ENCODE data around the gene DAW1.

Gene DAW1

GRCh38 chr2:227860221-227860641 lies 11.2 kb upstream of the DAW1 start:
- H3K4me3 ChIP-seq (ENCODE audit: control insufficient read depth, low read depth, low read length): no peak overlapping the region
- DNase-seq (ENCODE audit: low read depth): no peak
- TF ChIP-seq CTCF (conservative IDR thresholded peaks at IDR 0.05; ENCODE audit: control insufficient read depth, insufficient read depth, low read depth, low read length): no peak

DNA sequence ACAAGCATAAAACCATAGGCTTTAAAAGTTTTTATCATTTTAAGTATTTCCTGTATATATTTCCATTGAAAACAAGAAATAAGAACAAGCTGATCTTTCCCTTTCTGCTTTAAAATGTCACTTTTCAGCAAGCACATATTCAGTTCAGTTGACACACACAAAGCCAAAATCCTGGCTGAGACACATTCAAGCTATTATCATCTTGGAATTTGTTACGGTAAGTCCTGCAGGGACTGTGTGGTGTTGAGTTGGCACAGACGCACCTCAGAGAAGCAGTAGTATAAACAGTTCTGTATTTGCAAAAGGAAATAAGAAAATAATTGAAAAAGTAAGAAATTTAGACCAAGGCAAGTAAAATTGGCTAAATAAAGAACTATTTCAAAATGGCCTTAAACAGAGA lies 10.4 kb upstream of the DAW1 start:
- no peak overlapping the region for H3K4me3 ChIP-seq (ENCODE audit: control insufficient read depth, low read depth, low read length)
- TF ChIP-seq CTCF (conservative IDR thresholded peaks at IDR 0.05; ENCODE audit: control insufficient read depth, insufficient read depth, low read depth, low read length): no peak
- no peak for DNase-seq (ENCODE audit: low read depth)

GRCh38 chr2:227862227-227862740 lies 9.1 kb upstream of the DAW1 start:
- peak; percentile 82 for DNase-seq (ENCODE audit: low read depth)
- peak; percentile 78 for TF ChIP-seq CTCF (conservative IDR thresholded peaks at IDR 0.05; ENCODE audit: control insufficient read depth, insufficient read depth, low read depth, low read length)
- no peak overlapping the region for H3K4me3 ChIP-seq (ENCODE audit: control insufficient read depth, low read depth, low read length)

GRCh38 chr2:227862741-227863588 lies 8.5 kb upstream of the DAW1 start:
- peak; percentile 21 for TF ChIP-seq CTCF (conservative IDR thresholded peaks at IDR 0.05; ENCODE audit: control insufficient read depth, insufficient read depth, low read depth, low read length)
- H3K4me3 ChIP-seq (ENCODE audit: control insufficient read depth, low read depth, low read length): no peak overlapping the region
- DNase-seq (ENCODE audit: low read depth): peak; percentile 98

GRCh38 chr2:227864161-227864756 lies 7.2 kb upstream of the DAW1 start:
- TF ChIP-seq CTCF (conservative IDR thresholded peaks at IDR 0.05; ENCODE audit: control insufficient read depth, insufficient read depth, low read depth, low read length): no peak
- peak overlapping the region; percentile 3 for H3K4me3 ChIP-seq (ENCODE audit: control insufficient read depth, low read depth, low read length)
- peak; percentile 94 for DNase-seq (ENCODE audit: low read depth)

DNA sequence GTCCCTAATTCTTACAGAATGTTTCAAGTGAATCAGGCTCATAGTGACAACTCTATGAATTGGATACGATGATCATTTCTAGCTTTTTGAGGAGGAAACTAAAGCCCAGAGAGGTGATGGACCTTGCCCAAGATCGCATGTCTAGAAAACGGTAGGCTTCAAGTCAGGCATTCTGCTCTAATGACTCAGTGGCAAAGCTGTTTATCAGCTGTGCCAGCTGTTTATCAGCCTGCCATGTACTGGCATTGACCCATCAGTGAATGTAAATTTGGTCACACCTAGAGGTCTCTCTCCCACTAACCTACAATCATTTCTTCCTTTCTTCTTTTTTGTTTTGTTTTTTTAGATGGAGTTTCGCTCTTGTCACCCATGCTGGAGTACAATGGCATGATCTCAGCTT lies 6.1 kb upstream of the DAW1 start:
- no peak for TF ChIP-seq CTCF (conservative IDR thresholded peaks at IDR 0.05; ENCODE audit: control insufficient read depth, insufficient read depth, low read depth, low read length)
- no peak for DNase-seq (ENCODE audit: low read depth)
- H3K4me3 ChIP-seq (ENCODE audit: control insufficient read depth, low read depth, low read length): no peak overlapping the region
